GM12865 (cell line): ENCODE measurements around the gene TBC1D2B.

Experiments
- DNase-seq: peaks from one replicate; pipeline ENCODE4 v3.0.0; 2010; ENCODE audit warnings: low read depth
- H3K4me3 ChIP-seq: 2 replicates; pipeline ENCODE4 v1.5.1; 2011; ENCODE audit warnings: mild to moderate bottlenecking, low read depth, low read length, control low read depth
- TF ChIP-seq, protein P1 (sequence below): IDR thresholded peaks from 2 replicates; pipeline ENCODE4 v1.5.1; 2011; ENCODE audit warnings: low read length, control low read depth, low read depth, inconsistent platforms; ENCODE audit not compliant: insufficient read depth; ENCODE audit errors: missing control alignments

Gene TBC1D2B

GRCh38 chr15:78012643-78013077 lies 64.9 kb downstream of the TBC1D2B start:
- no peak for DNase-seq
- TF ChIP-seq, protein P1, sequence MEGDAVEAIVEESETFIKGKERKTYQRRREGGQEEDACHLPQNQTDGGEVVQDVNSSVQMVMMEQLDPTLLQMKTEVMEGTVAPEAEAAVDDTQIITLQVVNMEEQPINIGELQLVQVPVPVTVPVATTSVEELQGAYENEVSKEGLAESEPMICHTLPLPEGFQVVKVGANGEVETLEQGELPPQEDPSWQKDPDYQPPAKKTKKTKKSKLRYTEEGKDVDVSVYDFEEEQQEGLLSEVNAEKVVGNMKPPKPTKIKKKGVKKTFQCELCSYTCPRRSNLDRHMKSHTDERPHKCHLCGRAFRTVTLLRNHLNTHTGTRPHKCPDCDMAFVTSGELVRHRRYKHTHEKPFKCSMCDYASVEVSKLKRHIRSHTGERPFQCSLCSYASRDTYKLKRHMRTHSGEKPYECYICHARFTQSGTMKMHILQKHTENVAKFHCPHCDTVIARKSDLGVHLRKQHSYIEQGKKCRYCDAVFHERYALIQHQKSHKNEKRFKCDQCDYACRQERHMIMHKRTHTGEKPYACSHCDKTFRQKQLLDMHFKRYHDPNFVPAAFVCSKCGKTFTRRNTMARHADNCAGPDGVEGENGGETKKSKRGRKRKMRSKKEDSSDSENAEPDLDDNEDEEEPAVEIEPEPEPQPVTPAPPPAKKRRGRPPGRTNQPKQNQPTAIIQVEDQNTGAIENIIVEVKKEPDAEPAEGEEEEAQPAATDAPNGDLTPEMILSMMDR = no peak
- H3K4me3 ChIP-seq = no peak overlapping the region

DNA sequence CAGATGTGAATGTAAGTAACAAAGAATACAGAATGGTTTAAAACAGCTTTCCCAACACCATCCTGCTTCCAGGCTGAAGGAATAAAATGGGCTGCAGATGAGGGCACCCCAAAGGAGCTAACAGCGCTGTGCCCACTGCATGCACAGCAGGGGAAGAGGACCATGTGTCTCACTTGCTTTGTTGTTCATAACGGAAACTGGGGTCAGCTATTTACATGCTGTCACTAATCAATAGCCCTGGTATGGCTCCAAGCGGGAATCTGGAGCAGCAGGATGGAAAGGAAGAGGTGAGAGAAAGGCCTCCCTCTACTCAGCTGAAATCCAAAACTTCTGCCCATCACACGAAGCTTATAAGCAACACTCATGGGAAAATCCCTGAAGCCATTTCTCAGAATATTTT lies 67.4 kb downstream of the TBC1D2B start:
- DNase-seq = no peak
- no peak overlapping the region for H3K4me3 ChIP-seq
- TF ChIP-seq, protein P1 = no peak

DNA sequence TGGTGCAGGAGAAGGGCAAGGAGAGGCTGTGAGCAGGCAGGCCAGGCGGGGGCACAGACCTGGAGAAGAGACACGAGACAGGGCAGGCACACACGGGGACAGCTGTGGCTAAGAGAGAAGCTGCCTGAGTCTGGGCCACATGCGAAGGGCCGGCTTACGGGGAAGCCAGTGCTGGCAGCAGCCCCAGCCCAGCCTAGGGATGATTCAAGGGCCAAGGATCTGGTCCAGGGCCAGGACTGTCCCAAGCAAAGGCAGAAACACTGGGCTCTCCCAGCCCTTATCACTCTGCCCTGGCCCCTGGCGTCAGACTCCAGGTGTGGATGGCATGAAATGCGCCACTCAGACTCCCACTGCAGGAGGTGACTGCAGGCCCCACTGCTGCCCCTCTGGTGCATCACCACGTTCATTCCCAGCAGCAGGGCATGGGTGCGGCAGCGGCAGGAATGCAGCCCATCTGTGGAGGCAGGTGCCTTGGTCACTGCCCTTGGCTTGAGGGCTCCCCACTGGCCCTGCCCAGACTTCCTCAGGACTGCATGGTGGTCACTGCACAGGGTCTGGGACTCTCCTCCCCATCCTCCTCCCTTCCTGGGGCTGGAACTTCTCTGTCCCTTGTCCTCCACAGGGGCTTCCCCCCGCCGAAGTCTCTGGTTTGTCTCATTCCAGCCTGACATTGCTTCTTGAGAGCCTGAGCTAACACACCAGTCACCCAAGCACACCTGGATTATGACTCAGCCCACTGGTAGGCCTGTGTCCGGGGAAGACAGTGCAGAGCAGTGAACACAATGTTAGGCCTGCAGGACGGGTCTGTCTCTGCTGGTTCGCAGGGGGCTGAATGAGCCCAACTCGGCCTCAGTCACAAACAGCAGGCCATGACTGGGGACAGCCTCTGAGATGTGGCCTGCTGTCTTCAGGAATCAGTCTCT lies 69.3 kb downstream of the TBC1D2B start:
- no peak for DNase-seq
- TF ChIP-seq, protein P1 = no peak
- no peak overlapping the region for H3K4me3 ChIP-seq

GRCh38 chr15:78007211-78007931 lies 70.1 kb downstream of the TBC1D2B start:
- no peak for DNase-seq
- TF ChIP-seq, protein P1 = no peak
- no peak overlapping the region for H3K4me3 ChIP-seq

- no peak overlapping the region for H3K4me3 ChIP-seq
- no peak for DNase-seq
- TF ChIP-seq, protein P1 = no peak
These were observed 70.8 kb downstream of the TBC1D2B start for GRCh38 chr15:78006567-78007205.

DNA sequence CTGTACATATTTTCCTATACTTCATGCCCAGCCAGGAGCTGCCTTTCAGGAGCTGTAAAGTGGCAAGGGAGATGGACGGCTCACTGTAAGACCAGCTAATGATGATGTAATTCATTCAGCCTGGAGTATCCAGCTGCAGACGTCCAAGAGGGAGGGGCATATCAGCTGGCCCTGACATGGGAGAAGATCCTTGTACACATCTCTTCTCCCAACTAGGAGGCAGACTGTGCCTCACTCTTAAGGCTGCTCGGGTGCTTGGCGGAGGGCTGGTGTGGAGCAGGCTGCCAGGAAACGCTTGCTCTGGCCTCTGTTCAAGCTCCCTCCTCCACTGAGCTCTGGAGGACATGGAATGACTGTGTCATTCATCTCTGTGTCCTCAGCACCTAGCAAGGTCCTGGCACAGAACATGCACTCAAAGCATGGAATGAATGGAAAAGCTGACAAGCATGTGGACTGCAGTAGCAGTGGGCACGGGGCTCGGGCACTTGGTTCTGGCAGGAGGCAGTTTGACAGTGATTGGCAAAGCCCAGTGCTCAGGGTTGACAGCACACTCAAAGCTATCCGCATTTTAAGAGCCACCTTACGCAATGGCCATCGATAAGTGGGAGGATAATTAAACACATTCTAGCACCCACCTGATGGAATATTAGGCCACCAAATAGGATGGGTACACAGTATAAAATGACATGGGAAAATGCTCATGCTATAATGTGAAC lies 72.4 kb downstream of the TBC1D2B start:
- DNase-seq = no peak
- no peak overlapping the region for H3K4me3 ChIP-seq
- TF ChIP-seq, protein P1 = no peak
